ENCODE measurements around the gene PPHLN1.

The PPHLN1 gene

DNA sequence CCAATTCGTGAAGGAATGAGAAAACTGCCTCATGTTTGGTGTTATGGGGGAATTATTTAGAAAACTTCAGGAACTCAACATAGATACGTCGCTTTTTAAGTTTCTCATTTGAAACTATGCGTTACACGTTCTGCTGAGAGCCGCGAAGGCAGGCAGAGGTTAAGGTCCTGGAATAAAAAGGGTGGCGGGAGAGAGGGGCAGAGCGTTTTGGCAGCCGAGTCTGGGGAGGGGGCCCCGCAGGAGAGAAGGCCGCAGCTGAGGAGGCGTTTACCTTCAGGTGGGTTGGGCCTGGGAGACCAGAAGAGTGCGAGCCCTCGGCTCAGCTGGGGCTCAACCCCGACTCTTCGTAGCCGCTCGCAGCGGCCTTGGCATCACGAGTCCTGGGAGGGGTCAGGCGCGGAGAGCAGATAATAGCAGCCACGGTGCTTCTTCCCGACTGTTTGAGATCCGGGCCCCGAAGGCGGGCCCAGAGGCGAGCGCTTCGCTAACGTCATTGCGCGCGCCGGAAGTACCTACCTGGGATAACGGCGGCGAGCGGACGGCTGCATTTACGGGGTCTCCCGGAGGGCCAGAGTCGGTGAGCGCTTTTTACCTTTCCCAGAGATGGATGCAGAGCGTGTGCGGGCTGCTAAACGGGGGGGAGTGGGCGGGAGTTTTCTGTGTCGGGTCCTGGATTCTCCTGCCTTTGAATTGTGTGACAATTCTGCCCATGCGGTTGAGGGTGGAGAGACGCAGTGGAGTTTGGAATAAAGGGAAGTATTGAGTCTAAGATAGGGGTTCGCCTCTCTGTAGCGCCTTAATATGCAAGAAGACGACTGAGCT lies at the start of gene PPHLN1, which contains the start of gene ZCRB1:
Gene PPHLN1 (plus strand): TSS at position 515 of the 822 bp plus-strand sequence. CDS start 9,736 bp downstream, outside the sequence.
Gene ZCRB1 (minus strand): TSS at position 442 of the 822 bp plus-strand sequence. CDS start 1,992 bp downstream, outside the sequence.
- peak; percentile 91 for DNase-seq

DNA sequence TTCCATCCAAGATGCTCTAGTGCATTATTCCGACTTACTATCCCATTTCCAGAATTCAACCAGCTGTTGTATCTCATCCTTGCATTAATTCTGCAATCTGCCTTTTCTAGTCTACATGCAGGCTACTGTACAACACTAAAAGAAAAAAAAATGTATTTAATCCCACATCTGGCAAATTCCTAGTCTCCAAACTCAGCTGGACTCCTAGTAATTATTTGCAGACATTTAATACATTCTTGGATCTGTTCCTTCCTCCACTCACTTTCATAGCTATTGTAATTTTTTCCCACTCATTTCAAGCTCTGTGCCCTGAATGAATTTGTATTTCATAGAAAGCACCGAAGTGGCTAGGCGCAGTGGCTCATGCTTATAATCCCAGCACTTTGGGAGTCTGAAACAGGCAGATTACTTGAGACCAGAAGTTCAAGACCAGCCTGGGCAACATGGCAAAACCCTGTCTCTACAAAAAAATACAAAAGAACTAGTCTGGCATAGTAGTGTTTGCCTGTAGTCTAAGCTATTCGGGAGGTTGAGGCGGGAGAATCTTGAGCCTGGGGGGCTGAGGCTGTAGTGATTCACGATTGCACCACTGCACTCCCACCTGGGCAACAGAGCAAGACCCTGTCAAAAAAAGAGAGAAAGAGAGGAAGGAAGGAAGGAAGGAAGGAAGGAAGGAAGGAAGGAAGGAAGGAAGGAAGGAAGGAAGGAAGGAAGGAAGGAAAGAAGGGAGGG lies 48.4 kb upstream of the PPHLN1 start:
- no peak for DNase-seq

- no peak for DNase-seq
Observed at GRCh38 chr12:42278128-42278510, 47.8 kb upstream of the PPHLN1 start.

GRCh38 chr12:42281278-42281677 lies 44.7 kb upstream of the PPHLN1 start:
- DNase-seq: no peak

- DNase-seq: no peak
Observed at GRCh38 chr12:42281844-42282243, 44.1 kb upstream of the PPHLN1 start.

GRCh38 chr12:42282294-42282693 lies 43.7 kb upstream of the PPHLN1 start:
- DNase-seq: no peak

DNA sequence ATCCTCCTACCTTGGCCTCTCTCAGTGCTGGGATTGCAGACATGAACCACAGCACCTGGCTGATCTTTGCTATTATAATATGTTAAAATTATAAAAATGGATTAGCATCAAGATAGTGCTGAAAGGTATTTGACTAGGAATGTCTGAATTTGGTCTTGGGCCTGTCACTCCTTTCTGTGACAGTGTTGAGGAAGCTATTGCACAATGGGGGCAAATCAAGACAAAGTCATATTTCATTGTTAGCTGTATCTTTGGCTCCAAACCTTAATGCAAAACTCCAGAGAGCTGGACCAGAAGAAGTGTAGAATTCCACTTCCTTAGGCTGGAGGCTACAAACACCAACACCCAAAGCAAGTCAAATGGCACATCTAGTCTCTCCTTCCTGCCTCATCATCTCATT lies 42.2 kb upstream of the PPHLN1 start:
- DNase-seq: no peak

GRCh38 chr12:42284157-42284556 lies 41.8 kb upstream of the PPHLN1 start:
- no peak for DNase-seq

DNA sequence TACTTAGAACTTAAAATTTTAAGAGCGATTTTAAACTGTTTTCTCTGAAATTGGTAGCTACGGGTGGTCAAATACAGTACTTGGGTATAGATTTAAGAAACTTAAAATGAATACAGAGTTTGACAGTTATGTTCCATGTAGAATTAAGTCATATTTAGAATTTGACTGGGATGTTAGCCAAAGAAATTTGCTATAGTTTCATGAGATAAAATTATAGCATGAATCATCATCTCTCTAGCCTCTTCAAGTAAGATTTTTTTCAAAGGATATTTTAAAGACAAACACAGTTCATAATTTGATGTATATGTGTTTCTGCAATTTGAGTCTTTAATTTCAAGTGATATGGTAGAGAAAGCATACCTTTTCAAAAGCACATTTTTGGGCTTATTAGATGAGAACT lies 41.1 kb upstream of the PPHLN1 start:
- peak; percentile 40 for DNase-seq

GRCh38 chr12:42285431-42285830 lies 40.5 kb upstream of the PPHLN1 start:
- DNase-seq: no peak

DNA sequence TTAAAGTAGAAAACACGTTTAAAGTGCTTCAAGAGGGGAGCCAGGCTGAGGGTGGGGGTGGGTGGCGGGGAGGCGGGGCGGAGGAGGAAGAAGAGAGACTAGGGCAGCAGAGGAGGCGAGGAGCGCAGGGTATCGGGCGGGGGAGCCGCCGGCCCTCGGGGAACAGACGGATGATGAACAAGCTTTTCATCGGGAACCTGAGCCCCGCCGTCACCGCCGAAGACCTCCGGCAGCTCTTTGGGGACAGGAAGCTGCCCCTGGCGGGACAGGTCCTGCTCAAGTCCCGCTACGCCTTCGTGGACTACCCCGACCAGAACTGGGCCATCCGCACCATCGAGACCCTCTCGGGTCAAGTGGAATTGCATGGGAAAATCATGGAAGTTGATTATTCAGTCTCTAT lies 39.2 kb upstream of the PPHLN1 start:
- no peak for DNase-seq

- DNase-seq: no peak
Observed at GRCh38 chr12:42288544-42288943, 37.4 kb upstream of the PPHLN1 start.

DNA sequence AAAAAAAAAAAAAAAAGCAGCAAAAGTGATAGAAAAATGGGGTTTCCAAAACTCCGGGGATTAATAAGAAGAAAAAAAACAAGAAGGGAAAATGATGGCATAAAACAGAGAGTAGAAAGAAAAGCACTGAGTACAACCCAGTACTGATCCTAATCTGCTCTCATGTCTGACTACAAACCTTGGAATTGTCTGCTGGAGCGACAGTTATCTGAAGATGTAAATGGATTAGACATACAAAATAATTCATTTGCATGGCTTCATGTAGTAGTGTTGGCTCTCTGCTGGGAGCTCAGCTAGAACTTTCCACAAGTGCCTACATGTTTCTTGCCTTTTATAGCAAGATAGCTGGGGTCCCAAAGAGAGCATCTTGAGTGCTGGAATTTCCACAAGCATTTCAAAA lies 34.3 kb upstream of the PPHLN1 start:
- no peak for DNase-seq

- DNase-seq: no peak
Observed at GRCh38 chr12:42296503-42297109, 29.4 kb upstream of the PPHLN1 start.

DNA sequence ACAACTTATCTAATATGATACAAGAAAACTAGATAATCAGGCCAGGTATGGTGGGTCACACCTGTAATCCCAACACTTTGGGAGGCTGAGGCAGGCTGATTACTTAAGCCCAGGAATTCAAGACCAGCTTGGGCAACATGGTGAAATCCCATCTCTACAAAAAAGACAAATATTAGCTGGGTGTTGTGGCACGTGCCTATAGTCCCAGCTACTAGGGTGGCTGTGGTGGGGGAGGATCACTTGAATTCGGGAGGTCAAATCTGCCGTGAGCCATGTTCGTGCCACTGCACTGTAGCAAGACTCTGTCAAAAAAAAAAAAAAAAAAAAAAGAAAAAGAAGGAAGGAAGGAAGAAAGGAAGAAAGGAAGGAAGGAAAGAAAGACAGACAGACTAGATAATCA lies 27.1 kb upstream of the PPHLN1 start:
- no peak for DNase-seq

DNA sequence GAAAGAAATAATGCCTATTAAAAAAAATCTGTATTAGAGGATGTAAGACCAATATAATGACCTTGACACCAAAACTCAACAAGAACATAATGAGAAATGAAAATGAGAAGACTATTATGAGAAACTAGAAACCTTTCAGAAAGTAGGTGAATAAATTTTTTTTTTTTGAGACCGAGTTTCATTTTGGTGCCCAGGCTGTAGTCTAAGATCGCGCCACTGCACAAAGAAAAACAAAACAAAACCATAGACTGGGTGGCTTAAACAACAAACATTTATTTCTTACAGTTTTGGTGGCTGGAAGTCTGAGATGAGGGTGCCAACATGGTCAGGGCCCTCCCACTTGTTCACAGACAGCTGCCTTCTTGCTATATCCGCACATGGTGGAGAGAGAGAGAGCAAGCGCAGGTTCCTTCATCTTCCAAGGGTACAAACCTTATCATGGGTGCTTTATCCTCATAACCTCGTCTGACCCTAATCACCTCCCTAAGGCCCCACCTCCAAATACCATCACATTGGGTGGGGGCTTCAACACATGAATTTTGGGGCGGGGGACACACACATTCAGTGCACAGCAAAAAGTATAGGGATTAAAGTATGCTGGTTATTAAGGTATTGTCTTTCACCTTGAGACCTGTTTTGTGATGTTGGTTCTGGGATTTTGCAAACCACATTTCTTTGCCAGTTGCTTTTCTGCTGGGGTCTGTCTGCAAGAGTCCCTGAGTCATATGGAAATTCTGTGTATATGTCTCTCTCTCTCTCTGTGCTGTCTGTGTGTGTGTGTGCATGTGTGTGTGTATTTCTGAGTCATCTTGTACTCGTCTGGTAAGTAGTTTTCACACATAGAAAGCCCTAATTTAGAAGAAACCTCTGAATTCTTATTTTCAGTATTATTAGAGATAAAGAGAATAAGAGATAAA lies 26.3 kb upstream of the PPHLN1 start:
- peak; percentile 59 for DNase-seq

DNA sequence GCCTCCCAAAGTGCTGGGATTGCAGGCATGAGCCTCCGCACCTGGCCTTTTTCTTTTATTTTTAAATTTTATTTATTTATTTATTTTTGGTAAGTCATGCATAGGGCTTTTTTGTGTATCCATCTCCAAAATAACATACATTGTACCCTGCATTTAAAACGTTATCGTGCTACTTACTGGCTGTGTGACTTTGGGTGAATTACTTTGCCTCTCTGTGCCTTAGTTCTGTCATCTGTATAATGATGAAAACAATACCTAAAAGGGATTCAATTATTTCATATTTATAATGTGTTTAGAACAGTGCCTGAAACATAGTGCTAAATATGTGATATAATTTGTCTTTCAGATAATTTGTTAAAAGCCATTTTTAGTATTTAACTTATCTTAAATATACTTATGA lies 19.7 kb upstream of the PPHLN1 start:
- no peak for DNase-seq

- no peak for DNase-seq
Observed at GRCh38 chr12:42308390-42308789, 17.6 kb upstream of the PPHLN1 start.

- DNase-seq: no peak
Observed at GRCh38 chr12:42309996-42310395, 16.0 kb upstream of the PPHLN1 start.

DNA sequence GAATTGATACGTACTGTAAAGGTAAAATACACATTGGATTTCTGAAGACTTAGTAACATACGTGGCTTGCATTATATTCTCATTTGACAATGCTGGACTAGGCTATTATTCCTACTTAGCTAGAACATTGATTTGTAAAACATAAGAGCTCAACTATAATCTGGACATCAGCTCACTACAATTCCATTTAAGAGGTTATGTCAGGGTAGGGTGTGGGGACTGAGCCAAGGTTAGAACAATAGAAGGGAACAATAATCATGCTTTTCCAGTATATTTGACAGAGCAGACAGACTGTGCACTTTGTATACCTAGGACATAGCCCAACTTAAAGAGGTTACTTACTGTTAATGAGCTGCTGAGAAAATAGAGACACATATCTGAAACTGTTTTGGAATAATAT lies 10.9 kb upstream of the PPHLN1 start:
- DNase-seq: no peak

DNA sequence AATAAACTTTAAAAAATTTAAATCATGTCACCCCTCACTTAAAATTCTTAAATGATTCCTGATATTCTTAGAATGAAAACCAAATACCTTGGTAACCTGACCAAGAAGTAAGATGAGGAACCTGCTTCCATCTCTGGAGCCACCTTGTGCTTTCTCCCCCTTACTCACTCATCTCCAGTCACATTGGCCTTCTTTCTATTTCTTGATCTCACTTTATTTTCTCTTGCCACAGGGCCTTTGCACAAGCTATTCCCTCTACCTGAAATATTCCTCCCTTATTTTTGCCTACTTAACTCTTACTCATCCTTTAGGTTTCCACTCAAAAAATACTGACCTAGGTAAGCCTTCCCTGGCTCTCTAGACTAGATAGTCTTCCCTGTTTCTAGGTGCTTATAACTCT lies 5.2 kb upstream of the PPHLN1 start:
- no peak for DNase-seq

DNA sequence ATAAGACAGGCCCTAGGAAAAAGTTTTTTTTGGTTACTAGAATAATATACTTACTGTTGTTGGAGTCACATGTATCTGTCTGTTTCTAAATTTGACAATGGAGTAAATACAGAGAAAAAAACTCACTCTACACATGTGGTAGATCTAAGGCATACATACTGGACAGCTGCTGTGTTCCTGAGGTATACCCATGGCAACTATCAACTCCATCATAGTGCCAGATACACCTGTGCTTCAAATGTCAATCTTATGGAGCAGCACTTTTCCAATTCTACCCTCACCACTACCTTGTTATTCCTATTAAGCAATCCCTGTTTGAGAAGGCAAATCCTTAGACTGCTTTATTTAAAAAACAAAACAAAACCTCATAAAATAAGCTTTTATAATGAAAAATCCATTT lies 3.4 kb upstream of the PPHLN1 start:
- DNase-seq: no peak

DNA sequence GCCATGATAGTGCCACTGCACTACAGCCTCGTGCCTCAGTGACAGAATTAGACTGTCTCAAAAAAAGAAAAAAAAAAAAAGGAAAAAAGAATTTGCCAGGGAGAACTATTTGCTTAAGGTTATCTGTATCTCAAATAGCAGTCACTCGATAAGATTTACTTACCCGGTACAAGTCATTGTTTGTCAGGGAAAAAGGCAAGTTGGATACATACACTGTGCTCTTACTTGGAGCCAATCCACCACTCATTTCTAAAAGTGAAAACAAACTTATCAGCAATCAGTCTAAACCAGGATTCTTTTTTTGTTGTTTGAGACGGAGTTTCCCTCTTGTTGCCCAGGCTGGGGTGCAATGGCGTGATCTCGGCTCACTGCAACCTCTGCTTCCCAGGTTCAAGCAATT lies 2.1 kb upstream of the PPHLN1 start:
- no peak for DNase-seq

Data from NCI-H226 (cell line).